Left renal cortex interstitium (tissue), 4 donors: ENCODE measurements around the gene RPL4. TPM values are rescaled to one million over a fixed set of nuclear protein-coding genes. Genes with fewer than 3 reads are reported as not detected.
"Not testable (repeated sequence)": the region's sequence is repeated elsewhere in the genome, so short reads cannot be mapped to it uniquely, and the experiment has no call there.

Experiments
- DNase-seq, 4 donors: peaks; one replicate each; pipeline ENCODE4 v3.0.0-alpha.2; 2013; ENCODE audit warnings: low read depth in 4 of 4, low spot score in 2 of 4, missing footprints in 1 of 4
- polyA plus RNA-seq, 4 donors: library from polyadenylated mRNA; unstranded; fragments of 120-200 nt; gene quantifications; one replicate each; pipeline ENCODE4 v1.2.1, GENCODE V29; 2013; ENCODE audit not compliant: insufficient read length in 4 of 4

RPL4 gene
- polyA plus RNA-seq, 4 donors, result 3,356 to 4,114 (median 3,744) TPM

- not testable (repeated sequence) for DNase-seq
These were observed 43.4 kb downstream of the RPL4 start for GRCh38 chr15:66461294-66461693.

GRCh38 chr15:66459818-66460615, 44.6 kb downstream of the RPL4 start:
- no peak for DNase-seq

GRCh38 chr15:66456211-66456610, 48.4 kb downstream of the RPL4 start:
- DNase-seq, result no peak

- no peak for DNase-seq
These were observed 50.5 kb downstream of the RPL4 start for GRCh38 chr15:66454143-66454542.

GRCh38 chr15:66452971-66453580, 51.6 kb downstream of the RPL4 start:
- no peak for DNase-seq

GRCh38 chr15:66452420-66452819, 52.2 kb downstream of the RPL4 start:
- DNase-seq, result no peak

Other genes starting within 250 kb of the RPL4 start
- 10 to 100 TPM; 29.9 to 56.1 (median 39.0) TPM for gene DIS3L, start 211.3 kb downstream of the RPL4 start, polyA plus RNA-seq
- 10 to 100 TPM; 14.3 to 23.2 (median 17.7) TPM for gene TIPIN, start 148.2 kb downstream of the RPL4 start, polyA plus RNA-seq
- gene MAP2K1, start 117.9 kb downstream of the RPL4 start, polyA plus RNA-seq, result 10 to 100 TPM; 49.4 to 55.6 (median 52.1) TPM
- 10 to 100 TPM; 34.1 to 44.5 (median 40.2) TPM for gene SNAPC5, start 7.1 kb downstream of the RPL4 start, polyA plus RNA-seq
- 10 to 100 TPM; 23.1 to 30.5 (median 27.4) TPM for gene ZWILCH, start 471 bp upstream of the RPL4 start, polyA plus RNA-seq
- gene LCTL, start 61.1 kb upstream of the RPL4 start, polyA plus RNA-seq, result under 1 TPM; 0.17 to 0.77 (median 0.23) TPM
- 10 to 100 TPM; 27.4 to 49.4 (median 42.6) TPM for gene SMAD6, start 197.4 kb upstream of the RPL4 start, polyA plus RNA-seq